ENCODE data around the gene EDIL3.

Gene EDIL3, protein sequence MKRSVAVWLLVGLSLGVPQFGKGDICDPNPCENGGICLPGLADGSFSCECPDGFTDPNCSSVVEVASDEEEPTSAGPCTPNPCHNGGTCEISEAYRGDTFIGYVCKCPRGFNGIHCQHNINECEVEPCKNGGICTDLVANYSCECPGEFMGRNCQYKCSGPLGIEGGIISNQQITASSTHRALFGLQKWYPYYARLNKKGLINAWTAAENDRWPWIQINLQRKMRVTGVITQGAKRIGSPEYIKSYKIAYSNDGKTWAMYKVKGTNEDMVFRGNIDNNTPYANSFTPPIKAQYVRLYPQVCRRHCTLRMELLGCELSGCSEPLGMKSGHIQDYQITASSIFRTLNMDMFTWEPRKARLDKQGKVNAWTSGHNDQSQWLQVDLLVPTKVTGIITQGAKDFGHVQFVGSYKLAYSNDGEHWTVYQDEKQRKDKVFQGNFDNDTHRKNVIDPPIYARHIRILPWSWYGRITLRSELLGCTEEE

GRCh38 chr5:84384604-84385575, at the start of gene EDIL3:
EDIL3 (minus strand) TSS chr5:84384880; CDS start chr5:84384374, 506 bp downstream.
- no peak for DNase-seq (ENCODE audit: low read depth in 2 of 2)

DNA sequence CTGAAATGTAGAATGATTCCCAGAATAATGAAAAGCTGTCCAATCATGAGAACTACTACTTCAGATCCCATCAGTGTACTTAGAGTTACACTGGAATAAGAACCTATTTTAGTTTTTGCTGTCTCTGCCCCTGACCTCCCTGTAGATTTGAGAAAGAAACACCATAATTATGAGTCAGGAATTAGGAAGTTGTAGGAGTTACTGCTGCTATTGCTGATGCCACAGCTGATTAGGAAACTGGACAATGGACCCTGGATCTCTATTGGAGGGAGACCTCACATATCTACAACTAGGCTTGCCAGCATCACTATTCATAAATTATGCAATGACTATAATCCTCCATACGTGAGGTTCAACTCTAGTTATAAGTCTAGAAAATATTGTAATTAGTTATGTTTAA, 48.8 kb upstream of the EDIL3 start:
- no peak for DNase-seq (ENCODE audit: low read depth in 2 of 2)

GRCh38 chr5:84430863-84431663, 46.4 kb upstream of the EDIL3 start:
- no peak for DNase-seq (ENCODE audit: low read depth in 2 of 2)

GRCh38 chr5:84430079-84430478, 45.4 kb upstream of the EDIL3 start:
- no peak for DNase-seq (ENCODE audit: low read depth in 2 of 2)

DNA sequence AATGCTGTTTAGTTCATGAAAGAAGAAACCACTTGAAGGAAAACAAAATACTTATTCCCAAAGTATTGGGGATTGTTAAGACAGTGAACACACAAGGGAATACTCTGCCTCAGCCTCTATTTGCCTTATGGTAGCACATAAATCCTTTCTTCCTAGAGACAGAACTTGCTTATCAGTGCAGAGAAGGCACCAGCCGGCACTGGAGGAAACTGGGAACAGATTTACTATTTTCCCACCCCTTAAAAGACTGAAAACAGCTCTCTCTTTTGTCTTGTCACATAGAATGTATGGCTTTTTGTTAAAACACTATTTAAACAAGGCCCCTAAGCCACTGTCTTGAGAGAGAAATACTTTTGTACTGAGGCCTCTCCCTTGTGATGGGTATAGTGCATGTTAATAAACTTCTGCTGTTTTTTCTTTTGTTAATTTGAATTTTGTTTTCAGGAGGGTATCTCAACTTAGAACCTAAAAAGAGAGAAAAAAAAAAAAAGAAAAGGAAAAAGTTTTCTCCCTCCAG, 40.7 kb upstream of the EDIL3 start:
- DNase-seq (ENCODE audit: low read depth in 2 of 2): no peak

DNA sequence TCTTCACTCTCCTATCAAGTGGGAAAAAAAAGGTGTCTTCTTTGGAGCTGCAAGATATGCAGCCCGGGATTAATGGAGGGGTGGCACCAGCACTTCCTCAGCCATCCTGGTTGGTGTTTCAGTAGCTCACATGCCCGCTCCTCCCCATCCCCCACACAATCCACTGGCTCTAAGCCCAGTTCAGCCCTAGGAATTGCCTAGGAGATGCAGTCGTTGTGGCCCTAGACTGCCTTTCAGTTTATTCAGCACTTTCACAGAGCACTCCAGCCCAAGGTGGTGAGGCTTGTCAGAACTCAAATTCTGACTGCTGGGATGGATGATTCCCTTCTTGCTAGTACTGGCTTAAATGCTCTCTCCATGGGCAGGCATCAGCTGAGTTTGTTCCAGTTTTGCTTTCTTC, 35.1 kb upstream of the EDIL3 start:
- no peak for DNase-seq (ENCODE audit: low read depth in 2 of 2)

GRCh38 chr5:84411832-84412605, 27.3 kb upstream of the EDIL3 start:
- DNase-seq (ENCODE audit: low read depth in 2 of 2): no peak

DNA sequence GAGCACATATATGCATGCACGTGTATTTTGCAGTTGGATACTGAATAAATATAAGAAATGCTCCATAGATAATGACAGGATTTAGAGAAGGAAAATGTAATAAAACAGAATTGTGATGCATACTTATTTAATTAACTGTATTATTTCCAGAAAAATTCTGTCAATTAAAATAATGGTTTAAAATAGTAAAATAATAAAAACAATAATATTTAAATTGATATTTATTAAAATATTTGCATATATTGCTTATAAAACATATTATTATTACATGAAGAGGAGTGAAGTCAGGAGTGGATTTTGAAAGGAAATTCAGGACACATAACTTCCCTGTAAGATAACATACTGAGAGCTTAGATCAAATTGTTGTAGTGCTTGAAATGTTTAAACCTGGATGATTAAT, 21.4 kb upstream of the EDIL3 start:
- DNase-seq (ENCODE audit: low read depth in 2 of 2): no peak

DNA sequence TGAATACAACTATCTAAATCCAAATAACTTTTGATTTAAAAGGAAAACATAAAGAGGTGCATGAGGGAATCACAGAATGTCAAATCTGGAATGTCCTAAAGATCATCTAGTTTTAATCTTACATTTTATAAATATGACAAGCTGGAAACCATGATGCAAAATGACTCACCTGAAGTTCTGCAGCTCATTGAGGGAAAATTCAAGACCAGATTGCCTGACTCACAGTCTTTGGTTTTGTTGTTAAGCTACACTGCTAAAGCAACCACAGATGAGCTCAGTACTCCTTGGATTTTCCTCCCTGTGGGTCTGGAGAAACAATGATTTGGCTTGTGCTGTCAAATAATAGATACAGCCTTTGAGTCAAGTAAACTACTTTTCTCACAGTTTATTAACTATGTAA, 19.1 kb upstream of the EDIL3 start:
- DNase-seq (ENCODE audit: low read depth in 2 of 2): peak; percentile 56 to 73

- no peak for DNase-seq (ENCODE audit: low read depth in 2 of 2)
Observed at GRCh38 chr5:84397385-84397784, 12.7 kb upstream of the EDIL3 start.

GRCh38 chr5:84393969-84394368, 9.3 kb upstream of the EDIL3 start:
- no peak for DNase-seq (ENCODE audit: low read depth in 2 of 2)

DNA sequence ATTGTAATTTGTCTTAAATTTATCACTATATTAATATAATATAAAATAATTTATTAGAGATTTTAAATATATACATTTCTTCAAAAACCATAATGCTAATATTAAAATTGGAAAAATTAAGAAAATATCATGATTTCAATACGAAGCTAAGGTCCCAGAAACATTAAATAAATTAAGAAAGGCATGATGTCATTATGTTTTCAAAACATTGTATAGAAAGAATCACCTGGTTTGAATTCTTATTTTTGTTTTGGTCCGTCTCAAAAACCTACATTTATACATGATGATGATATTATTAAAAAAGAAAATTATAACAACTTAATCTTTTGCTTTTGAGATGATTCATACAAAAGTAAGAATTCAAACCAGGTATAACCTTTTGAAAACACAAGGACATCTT, 8.2 kb upstream of the EDIL3 start:
- no peak for DNase-seq (ENCODE audit: low read depth in 2 of 2)

DNA sequence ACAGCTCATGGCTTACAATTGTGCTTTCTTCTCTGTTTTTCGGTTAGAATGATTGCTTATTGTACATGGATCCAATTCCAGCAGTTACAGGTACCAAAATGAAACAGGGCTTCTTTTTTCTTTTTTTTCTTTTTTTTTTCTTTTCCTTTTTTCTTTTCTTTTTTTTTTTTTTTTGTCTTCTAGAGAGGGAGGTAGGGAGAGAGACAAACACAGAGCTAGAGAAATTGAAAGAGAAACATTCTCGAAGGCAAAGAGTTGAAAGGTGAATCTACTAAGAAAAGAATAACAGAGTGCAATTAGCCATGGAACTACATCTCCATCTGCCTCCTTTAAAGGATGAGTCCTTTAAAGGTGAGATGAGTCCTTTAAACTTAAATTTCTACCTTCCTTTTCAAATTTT, 1.0 kb upstream of the EDIL3 start:
- no peak for DNase-seq (ENCODE audit: low read depth in 2 of 2)

DNA sequence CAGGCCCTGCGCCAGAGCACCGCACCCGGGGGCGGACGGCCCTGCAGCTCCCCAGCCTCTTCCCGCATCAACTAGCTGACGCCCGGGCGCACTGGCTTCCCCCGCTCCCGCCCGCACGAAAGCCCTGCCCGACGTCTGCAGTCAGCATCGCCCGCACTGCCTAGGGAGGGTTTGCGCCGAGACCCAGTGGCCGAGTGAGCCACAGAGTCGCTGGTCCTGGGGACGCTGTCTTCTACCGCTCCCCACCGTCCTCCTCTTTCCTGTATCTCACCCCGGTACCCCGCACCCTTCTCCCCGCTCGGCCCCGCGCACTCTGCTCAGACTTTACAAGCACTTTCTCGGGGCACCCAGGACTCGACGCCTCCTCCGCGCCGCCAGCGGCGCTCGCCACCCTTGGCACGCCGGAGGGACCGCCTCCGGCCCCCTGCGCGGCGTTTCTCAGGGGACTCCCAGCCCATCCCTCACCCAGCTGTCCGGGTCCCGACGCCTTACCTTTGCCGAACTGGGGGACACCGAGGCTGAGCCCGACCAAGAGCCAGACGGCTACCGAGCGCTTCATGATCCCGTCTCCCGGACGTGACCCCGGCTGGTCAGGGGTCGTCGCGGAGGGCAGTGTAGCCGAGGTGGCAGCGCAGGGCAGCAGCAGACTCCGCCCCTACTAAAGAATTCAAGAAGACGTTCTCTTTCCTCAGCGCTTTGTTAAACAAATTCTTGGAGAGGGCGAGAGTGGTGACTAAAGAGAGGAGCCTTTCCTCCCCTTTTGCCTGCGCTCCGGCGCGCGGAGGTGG, 670 bp downstream of the EDIL3 start:
- DNase-seq (ENCODE audit: low read depth in 2 of 2): no peak

DNA sequence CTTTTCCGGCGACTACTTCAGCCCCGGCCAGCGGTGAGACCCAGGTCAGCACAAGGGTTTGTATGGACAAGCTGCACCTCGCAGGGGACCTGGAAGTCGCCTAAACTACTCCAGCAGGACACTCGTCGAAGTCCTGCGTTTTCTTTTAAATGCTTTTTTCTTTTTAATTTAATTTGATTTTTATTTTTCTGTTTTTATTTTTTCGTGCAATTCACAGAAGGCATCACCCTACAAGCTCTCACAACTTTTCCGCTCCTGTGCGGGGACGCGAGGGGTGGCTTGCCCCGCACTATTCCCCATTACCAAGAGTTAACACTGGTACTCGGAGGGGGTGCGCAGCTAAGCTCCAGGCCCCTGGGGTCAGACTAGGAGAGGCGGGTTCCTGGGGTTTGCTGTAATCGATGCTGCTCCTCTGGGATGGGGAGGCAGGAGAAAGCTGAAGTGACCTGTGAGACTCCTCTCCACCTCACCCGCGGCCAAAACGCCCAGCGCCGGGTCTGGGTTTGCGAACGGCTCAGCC, 1.3 kb downstream of the EDIL3 start:
- DNase-seq (ENCODE audit: low read depth in 2 of 2): no peak

GRCh38 chr5:84382363-84383295, 2.1 kb downstream of the EDIL3 start:
- DNase-seq (ENCODE audit: low read depth in 2 of 2): no peak

DNA sequence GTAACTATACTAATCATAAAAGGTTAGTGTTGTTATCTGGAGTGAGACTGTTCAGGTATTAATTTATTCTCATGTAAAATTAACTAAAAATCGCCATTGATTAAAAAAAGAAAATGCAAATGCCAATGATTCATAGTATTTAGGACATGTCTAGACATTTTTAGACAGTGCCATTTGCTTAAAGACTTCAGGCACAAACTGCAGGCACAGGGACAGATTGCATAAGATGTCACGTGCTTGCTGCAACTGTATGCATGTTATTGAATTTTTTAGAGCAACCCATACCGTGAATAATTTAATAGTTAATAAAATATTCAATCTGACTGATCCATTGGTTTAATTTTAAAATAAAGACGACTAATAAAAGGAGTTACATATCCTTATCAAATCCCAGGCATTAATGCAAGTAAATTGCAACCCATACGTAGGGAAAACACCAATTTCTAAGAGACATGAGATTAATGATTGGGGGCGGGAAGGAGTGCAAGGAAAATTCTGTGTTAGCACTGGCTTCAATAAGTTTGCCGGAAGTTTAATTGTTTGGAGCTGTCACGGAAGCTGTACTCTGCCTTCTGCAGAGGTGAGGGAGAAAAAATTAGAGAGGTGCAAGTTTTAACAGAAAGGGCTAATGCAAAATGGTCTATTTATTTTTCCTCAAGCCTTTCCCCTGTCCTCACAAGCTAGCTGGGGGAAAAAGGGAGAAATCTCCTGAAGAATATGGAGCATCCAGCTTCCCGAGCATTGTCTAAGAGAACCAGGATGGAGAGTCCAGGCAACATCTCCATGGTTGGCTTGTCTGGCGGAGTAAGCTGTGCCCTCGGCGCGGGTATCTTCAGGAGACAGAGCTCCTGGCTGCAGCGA, 2.9 kb downstream of the EDIL3 start:
- no peak for DNase-seq (ENCODE audit: low read depth in 2 of 2)

- DNase-seq (ENCODE audit: low read depth in 2 of 2): no peak
Observed at GRCh38 chr5:84379749-84380148, 4.9 kb downstream of the EDIL3 start.
